ENCODE measurements around the gene EDC3.
"Not testable (repeated sequence)": the region's sequence is repeated elsewhere in the genome, so short reads cannot be mapped to it uniquely, and the experiment has no call there.

Gene EDC3

GRCh38 chr15:74603026-74603788, 92.6 kb downstream of the EDC3 start:
- H4K20me1 ChIP-seq (ENCODE audit: low read depth, low read length): no peaks in the 10 kb centered on the region
- H3K79me2 ChIP-seq (ENCODE audit: insufficient read depth, low read length): no peaks in the 10 kb centered on the region
- H3K27ac ChIP-seq (ENCODE audit: low read depth, low read length): no peak overlapping the region
- H3K9me2 ChIP-seq (replicated peaks; ENCODE audit: insufficient read depth, low read length): no peaks in the 10 kb centered on the region
- no peak overlapping the region for H3K9ac ChIP-seq (ENCODE audit: low read length)
- TF ChIP-seq, protein P1, sequence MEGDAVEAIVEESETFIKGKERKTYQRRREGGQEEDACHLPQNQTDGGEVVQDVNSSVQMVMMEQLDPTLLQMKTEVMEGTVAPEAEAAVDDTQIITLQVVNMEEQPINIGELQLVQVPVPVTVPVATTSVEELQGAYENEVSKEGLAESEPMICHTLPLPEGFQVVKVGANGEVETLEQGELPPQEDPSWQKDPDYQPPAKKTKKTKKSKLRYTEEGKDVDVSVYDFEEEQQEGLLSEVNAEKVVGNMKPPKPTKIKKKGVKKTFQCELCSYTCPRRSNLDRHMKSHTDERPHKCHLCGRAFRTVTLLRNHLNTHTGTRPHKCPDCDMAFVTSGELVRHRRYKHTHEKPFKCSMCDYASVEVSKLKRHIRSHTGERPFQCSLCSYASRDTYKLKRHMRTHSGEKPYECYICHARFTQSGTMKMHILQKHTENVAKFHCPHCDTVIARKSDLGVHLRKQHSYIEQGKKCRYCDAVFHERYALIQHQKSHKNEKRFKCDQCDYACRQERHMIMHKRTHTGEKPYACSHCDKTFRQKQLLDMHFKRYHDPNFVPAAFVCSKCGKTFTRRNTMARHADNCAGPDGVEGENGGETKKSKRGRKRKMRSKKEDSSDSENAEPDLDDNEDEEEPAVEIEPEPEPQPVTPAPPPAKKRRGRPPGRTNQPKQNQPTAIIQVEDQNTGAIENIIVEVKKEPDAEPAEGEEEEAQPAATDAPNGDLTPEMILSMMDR (IDR thresholded peaks at IDR 0.05; ENCODE audit: insufficient read depth, low read length, poor library complexity, severe bottlenecking): no peak
- TF ChIP-seq EZH2phosphoT487 (conservative IDR thresholded peaks at IDR 0.05; ENCODE audit: low read length): no peak
- no peak overlapping the region for H2AFZ ChIP-seq (ENCODE audit: low read depth, low read length, severe bottlenecking)
- no peaks in the 10 kb centered on the region for H3K9me3 ChIP-seq (ENCODE audit: insufficient read depth, low read length)
- no peaks in the 10 kb centered on the region for H3K27me3 ChIP-seq (ENCODE audit: low read length)
- no peaks in the 10 kb centered on the region for H3F3A ChIP-seq (ENCODE audit: insufficient read depth)
- no peak overlapping the region for H3K4me3 ChIP-seq (ENCODE audit: insufficient read depth, low read length, poor library complexity, severe bottlenecking)
- H3K4me2 ChIP-seq (ENCODE audit: low read depth, low read length, poor library complexity, severe bottlenecking): no peak overlapping the region
- no peaks in the 10 kb centered on the region for H3K36me3 ChIP-seq (ENCODE audit: low read length)

GRCh38 chr15:74599156-74599555, 96.7 kb downstream of the EDC3 start:
- Histone ChIP-seq H3K4me3 (ENCODE audit: insufficient read depth, low read length, poor library complexity, severe bottlenecking) (no peak overlapping the region), H3K27me3 (ENCODE audit: low read length) (no peaks in the 10 kb centered on the region), H3K9me2 (replicated peaks; ENCODE audit: insufficient read depth, low read length) (no peaks in the 10 kb centered on the region), H3K36me3 (ENCODE audit: low read length) (no peaks in the 10 kb centered on the region), H3K27ac (ENCODE audit: low read depth, low read length) (no peak overlapping the region), H3K79me2 (ENCODE audit: insufficient read depth, low read length) (no peaks in the 10 kb centered on the region), H3K4me2 (ENCODE audit: low read depth, low read length, poor library complexity, severe bottlenecking) (peak overlapping the region; percentile 60), H3F3A (ENCODE audit: insufficient read depth) (no peaks in the 10 kb centered on the region), H3K9ac (ENCODE audit: low read length) (no peak overlapping the region), H3K9me3 (ENCODE audit: insufficient read depth, low read length) (no peaks in the 10 kb centered on the region), H4K20me1 (ENCODE audit: low read depth, low read length) (no peaks in the 10 kb centered on the region), H2AFZ (ENCODE audit: low read depth, low read length, severe bottlenecking) (no peak overlapping the region)
- TF ChIP-seq EZH2phosphoT487 (conservative IDR thresholded peaks at IDR 0.05; ENCODE audit: low read length): no peak
- TF ChIP-seq, protein P1 (IDR thresholded peaks at IDR 0.05; ENCODE audit: insufficient read depth, low read length, poor library complexity, severe bottlenecking): no peak

DNA sequence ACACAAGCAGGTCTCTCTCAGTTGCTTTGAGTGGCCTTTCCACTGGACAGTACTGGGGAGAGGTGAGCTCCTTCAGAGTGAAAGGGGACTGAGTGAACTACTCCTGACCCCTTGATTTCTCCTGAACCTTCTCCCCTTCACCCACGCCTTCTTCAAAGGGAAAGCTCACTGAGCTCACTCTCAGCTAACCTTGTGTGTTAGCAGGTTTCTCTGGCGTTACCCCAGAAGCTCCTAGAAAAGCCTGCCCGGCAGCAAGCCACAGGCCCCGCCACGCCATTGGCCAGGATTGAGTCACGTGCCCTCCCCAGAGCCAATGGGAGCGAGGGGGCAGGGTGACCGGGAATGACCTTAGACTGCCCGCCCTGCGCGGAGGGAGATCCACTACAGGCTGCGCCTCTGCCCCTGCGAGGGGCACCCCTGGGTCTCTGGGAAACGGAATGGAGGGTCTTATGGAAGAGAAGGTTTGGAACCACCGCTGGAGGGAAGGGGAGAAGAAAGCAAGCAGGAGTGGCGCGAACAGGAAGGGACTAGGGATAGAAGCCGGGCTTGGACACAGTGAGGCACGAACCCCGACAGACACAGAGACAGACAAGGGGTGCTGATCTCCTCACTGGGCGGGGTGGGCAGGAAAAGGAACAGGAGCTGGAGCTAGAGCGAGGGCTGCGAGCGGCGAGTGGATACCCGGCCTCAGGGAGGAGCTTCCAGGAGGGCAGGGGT, 97.5 kb downstream of the EDC3 start:
- H3F3A ChIP-seq (ENCODE audit: insufficient read depth): no peaks in the 10 kb centered on the region
- no peaks in the 10 kb centered on the region for H3K27me3 ChIP-seq (ENCODE audit: low read length)
- H3K4me2 ChIP-seq (ENCODE audit: low read depth, low read length, poor library complexity, severe bottlenecking): peak overlapping the region; percentile 60
- no peaks in the 10 kb centered on the region for H3K9me3 ChIP-seq (ENCODE audit: insufficient read depth, low read length)
- H3K9ac ChIP-seq (ENCODE audit: low read length): peak overlapping the region; percentile 47
- H4K20me1 ChIP-seq (ENCODE audit: low read depth, low read length): no peaks in the 10 kb centered on the region
- H3K4me3 ChIP-seq (ENCODE audit: insufficient read depth, low read length, poor library complexity, severe bottlenecking): peak overlapping the region; percentile 44
- no peak overlapping the region for H3K27ac ChIP-seq (ENCODE audit: low read depth, low read length)
- no peak for TF ChIP-seq EZH2phosphoT487 (conservative IDR thresholded peaks at IDR 0.05; ENCODE audit: low read length)
- TF ChIP-seq, protein P1 (IDR thresholded peaks at IDR 0.05; ENCODE audit: insufficient read depth, low read length, poor library complexity, severe bottlenecking): no peak
- no peaks in the 10 kb centered on the region for H3K36me3 ChIP-seq (ENCODE audit: low read length)
- peak overlapping the region; percentile 87 for H2AFZ ChIP-seq (ENCODE audit: low read depth, low read length, severe bottlenecking)
- H3K9me2 ChIP-seq (replicated peaks; ENCODE audit: insufficient read depth, low read length): no peaks in the 10 kb centered on the region
- no peaks in the 10 kb centered on the region for H3K79me2 ChIP-seq (ENCODE audit: insufficient read depth, low read length)

DNA sequence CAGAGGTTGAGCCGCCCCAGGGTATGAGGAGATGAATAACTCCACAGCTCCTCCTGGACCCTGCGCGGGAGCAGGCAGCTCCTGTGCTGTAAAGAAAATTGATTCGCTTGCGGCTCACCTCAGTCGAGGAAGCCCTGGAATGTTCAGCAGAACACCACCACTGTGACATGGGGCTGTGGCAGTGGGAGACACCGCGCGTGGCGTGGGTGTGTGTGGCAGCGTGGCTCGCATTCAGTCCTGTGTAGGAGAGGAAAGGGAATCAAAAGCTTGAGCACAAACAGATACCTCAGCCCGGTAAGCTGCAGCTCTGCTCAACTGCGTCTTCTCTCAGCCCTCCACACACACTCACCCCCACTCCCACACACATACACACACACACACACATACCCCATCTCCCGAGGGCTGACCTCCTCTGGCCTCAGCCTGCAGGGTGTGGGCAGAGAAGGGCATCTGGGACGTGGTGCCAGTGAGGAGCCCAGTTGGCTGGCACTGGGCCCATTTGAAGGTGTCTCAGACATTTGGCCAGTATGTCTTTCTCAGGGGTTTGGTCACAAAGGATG, 98.6 kb downstream of the EDC3 start:
- H3K4me2 ChIP-seq (ENCODE audit: low read depth, low read length, poor library complexity, severe bottlenecking); H3K36me3 ChIP-seq (ENCODE audit: low read length); H4K20me1 ChIP-seq (ENCODE audit: low read depth, low read length); H2AFZ ChIP-seq (ENCODE audit: low read depth, low read length, severe bottlenecking); H3K27ac ChIP-seq (ENCODE audit: low read depth, low read length); H3K9me2 ChIP-seq (replicated peaks; ENCODE audit: insufficient read depth, low read length); H3K4me3 ChIP-seq (ENCODE audit: insufficient read depth, low read length, poor library complexity, severe bottlenecking); H3K9ac ChIP-seq (ENCODE audit: low read length); H3K79me2 ChIP-seq (ENCODE audit: insufficient read depth, low read length); H3K27me3 ChIP-seq (ENCODE audit: low read length); H3F3A ChIP-seq (ENCODE audit: insufficient read depth); H3K9me3 ChIP-seq (ENCODE audit: insufficient read depth, low read length): not testable (repeated sequence)

DNA sequence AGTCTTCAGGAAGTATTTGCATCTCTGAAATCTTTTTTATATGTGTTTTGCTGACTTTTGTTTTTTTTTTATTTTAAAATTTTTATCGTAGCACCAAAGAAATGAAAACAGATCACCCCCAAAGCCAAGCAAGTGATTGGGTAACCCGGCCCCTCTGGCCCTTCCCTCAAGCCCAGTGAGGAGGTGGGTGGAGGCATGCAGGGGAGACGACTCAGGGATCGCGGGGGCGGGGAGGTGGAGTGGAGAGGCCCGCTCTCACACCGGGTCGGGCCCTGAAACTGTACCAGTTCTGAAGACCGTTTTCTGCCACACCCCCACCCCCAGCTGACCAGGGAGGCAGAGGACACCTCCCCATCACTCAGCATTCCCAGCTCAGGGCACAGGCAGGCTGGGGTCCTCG, 99.1 kb downstream of the EDC3 start:
- H3F3A ChIP-seq (ENCODE audit: insufficient read depth); H3K4me2 ChIP-seq (ENCODE audit: low read depth, low read length, poor library complexity, severe bottlenecking); H3K9me2 ChIP-seq (replicated peaks; ENCODE audit: insufficient read depth, low read length); H3K79me2 ChIP-seq (ENCODE audit: insufficient read depth, low read length); H3K27me3 ChIP-seq (ENCODE audit: low read length); H4K20me1 ChIP-seq (ENCODE audit: low read depth, low read length); H3K36me3 ChIP-seq (ENCODE audit: low read length); H3K4me3 ChIP-seq (ENCODE audit: insufficient read depth, low read length, poor library complexity, severe bottlenecking); H3K27ac ChIP-seq (ENCODE audit: low read depth, low read length); H3K9ac ChIP-seq (ENCODE audit: low read length); H3K9me3 ChIP-seq (ENCODE audit: insufficient read depth, low read length); H2AFZ ChIP-seq (ENCODE audit: low read depth, low read length, severe bottlenecking): not testable (repeated sequence)
